GM23338 (cell line): ENCODE measurements around the gene ANTXR1.

Experiments
- CREB1 ChIP-seq: fragments of 250-450 bp; sonication (Bioruptor Pico); IDR thresholded peaks from 2 replicates; pipeline ENCODE4 v1.5.0; 2020; ENCODE audit warnings: low read depth, mild to moderate bottlenecking, moderate library complexity
- CTCF ChIP-seq, 2 experiments: fragments of 200-600 bp in 1 of 2; sonication (generic) in 1 of 2; conservative IDR thresholded peaks; 2 replicates each; pipeline versions ENCODE4 v1.5.1 to v1.6.1; 2016 to 2017; ENCODE audit warnings: antibody characterized with exemption in 2 of 2, low read depth in 2 of 2, mild to moderate bottlenecking in 2 of 2, moderate library complexity in 1 of 2
- EZH2 ChIP-seq: fragments of 200-600 bp; sonication (generic); IDR thresholded peaks from one replicate; pipeline ENCODE4 v1.8.0; 2017; ENCODE audit warnings: antibody characterized with exemption, mild to moderate bottlenecking, low read depth; ENCODE audit not compliant: unreplicated experiment
- EZH2phosphoT487 ChIP-seq: fragments of 200-600 bp; sonication (generic); IDR thresholded peaks from one replicate; pipeline ENCODE4 v1.8.1; 2018; ENCODE audit warnings: antibody characterized with exemption; ENCODE audit not compliant: unreplicated experiment
- JUNB ChIP-seq: IDR thresholded peaks from one replicate; pipeline ENCODE4 v1.6.1; 2016; ENCODE audit warnings: antibody characterized with exemption; ENCODE audit not compliant: unreplicated experiment
- POLR2AphosphoS5 ChIP-seq: IDR thresholded peaks from 2 replicates; pipeline ENCODE4 v1.6.1; 2016; ENCODE audit warnings: antibody characterized with exemption, low read depth
- ZNF331 ChIP-seq: fragments of 250-450 bp; sonication (Bioruptor Pico); IDR thresholded peaks from 2 replicates; pipeline ENCODE4 v1.5.0; 2020; ENCODE audit warnings: low read depth, mild to moderate bottlenecking, moderate library complexity
- TF ChIP-seq, protein P1 (sequence below): IDR thresholded peaks from 2 replicates; pipeline ENCODE4 v1.6.1; 2016; ENCODE audit warnings: antibody characterized with exemption
- TF ChIP-seq, protein P2 (sequence below): IDR thresholded peaks from one replicate; pipeline ENCODE4 v1.6.1; 2018; ENCODE audit warnings: antibody characterized with exemption; ENCODE audit not compliant: unreplicated experiment

DNA sequence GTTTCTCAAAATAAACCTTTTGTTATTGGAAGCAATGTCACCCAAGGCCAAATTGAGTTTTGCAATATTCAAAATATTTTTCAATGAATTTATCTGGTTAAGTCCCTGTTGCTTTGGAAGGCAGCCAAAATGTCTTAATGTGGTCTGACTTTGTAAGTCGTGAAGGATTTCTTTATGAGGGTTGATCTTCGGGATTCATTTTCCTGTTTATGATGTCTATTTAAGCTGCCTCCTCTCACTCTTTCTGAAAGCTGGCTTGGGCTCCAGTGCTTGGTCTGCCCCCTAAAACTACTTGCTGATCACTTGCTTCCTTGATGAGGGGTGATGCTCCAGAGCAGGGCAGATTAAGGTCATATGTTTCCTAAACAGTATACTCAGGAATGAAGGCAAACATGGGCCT is 141.1 kb downstream of the ANTXR1 start:
- TF ChIP-seq CTCF (conservative IDR thresholded peaks at IDR 0.05; ENCODE audit: low read depth in 2 of 2) (no peak), POLR2AphosphoS5 (no peak), EZH2 (no peak), ZNF331 (no peak), CREB1 (CRISPR knock-in tag) (no peak), JUNB (no peak), EZH2phosphoT487 (no peak)
- TF ChIP-seq, protein P1, sequence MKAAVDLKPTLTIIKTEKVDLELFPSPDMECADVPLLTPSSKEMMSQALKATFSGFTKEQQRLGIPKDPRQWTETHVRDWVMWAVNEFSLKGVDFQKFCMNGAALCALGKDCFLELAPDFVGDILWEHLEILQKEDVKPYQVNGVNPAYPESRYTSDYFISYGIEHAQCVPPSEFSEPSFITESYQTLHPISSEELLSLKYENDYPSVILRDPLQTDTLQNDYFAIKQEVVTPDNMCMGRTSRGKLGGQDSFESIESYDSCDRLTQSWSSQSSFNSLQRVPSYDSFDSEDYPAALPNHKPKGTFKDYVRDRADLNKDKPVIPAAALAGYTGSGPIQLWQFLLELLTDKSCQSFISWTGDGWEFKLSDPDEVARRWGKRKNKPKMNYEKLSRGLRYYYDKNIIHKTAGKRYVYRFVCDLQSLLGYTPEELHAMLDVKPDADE: no peak
- TF ChIP-seq, protein P2, sequence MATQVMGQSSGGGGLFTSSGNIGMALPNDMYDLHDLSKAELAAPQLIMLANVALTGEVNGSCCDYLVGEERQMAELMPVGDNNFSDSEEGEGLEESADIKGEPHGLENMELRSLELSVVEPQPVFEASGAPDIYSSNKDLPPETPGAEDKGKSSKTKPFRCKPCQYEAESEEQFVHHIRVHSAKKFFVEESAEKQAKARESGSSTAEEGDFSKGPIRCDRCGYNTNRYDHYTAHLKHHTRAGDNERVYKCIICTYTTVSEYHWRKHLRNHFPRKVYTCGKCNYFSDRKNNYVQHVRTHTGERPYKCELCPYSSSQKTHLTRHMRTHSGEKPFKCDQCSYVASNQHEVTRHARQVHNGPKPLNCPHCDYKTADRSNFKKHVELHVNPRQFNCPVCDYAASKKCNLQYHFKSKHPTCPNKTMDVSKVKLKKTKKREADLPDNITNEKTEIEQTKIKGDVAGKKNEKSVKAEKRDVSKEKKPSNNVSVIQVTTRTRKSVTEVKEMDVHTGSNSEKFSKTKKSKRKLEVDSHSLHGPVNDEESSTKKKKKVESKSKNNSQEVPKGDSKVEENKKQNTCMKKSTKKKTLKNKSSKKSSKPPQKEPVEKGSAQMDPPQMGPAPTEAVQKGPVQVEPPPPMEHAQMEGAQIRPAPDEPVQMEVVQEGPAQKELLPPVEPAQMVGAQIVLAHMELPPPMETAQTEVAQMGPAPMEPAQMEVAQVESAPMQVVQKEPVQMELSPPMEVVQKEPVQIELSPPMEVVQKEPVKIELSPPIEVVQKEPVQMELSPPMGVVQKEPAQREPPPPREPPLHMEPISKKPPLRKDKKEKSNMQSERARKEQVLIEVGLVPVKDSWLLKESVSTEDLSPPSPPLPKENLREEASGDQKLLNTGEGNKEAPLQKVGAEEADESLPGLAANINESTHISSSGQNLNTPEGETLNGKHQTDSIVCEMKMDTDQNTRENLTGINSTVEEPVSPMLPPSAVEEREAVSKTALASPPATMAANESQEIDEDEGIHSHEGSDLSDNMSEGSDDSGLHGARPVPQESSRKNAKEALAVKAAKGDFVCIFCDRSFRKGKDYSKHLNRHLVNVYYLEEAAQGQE: no peak
